GM23338 (cell line): ENCODE measurements around the gene CD84. TPM values are rescaled to one million over a fixed set of nuclear protein-coding genes. Genes with fewer than 3 reads are reported as not detected.

Source experiments
- ATAC-seq: fragments of 200-7000 bp; cut with Tn5 transposase; 3 replicates; pipeline ENCODE4 v1.9.1; 2020
- DNase-seq: peaks from one replicate; pipeline ENCODE4 v3.0.0-alpha.2; 2015; ENCODE audit warnings: low spot score
- H2AFZ ChIP-seq: fragments of 200-600 bp; sonication (generic); 2 replicates; pipeline ENCODE4 v1.8.0; 2016; ENCODE audit warnings: antibody characterized with exemption, mild to moderate bottlenecking, moderate library complexity
- H3F3A ChIP-seq: fragments of 200-600 bp; sonication (generic); replicated peaks from 2 replicates; pipeline ENCODE4 v1.8.0; 2017; ENCODE audit warnings: antibody characterized with exemption, mixed run types, low read depth
- H3K27ac ChIP-seq: fragments of 200-600 bp; sonication (generic); 2 replicates; pipeline ENCODE4 v1.6.1; 2016; ENCODE audit warnings: low read depth
- H3K27me3 ChIP-seq: fragments of 200-600 bp; sonication (generic); 2 replicates; pipeline ENCODE4 v1.8.0; 2016; ENCODE audit warnings: mild to moderate bottlenecking, mixed run types, moderate library complexity; ENCODE audit not compliant: insufficient read depth
- H3K36me3 ChIP-seq: fragments of 200-600 bp; sonication (generic); 2 replicates; pipeline ENCODE4 v1.8.0; 2016; ENCODE audit warnings: mild to moderate bottlenecking; ENCODE audit not compliant: insufficient read depth
- H3K4me1 ChIP-seq: fragments of 200-600 bp; sonication (generic); 2 replicates; pipeline ENCODE4 v1.8.0; 2016; ENCODE audit warnings: mild to moderate bottlenecking, moderate library complexity; ENCODE audit not compliant: insufficient read depth
- H3K4me2 ChIP-seq: fragments of 200-600 bp; sonication (generic); 2 replicates; pipeline ENCODE4 v1.7.1; 2017; ENCODE audit warnings: mixed run types
- H3K4me3 ChIP-seq: fragments of 200-600 bp; sonication (generic); 2 replicates; pipeline ENCODE4 v1.6.1; 2016; ENCODE audit warnings: mixed run types
- H3K79me2 ChIP-seq: fragments of 200-600 bp; sonication (generic); replicated peaks from 2 replicates; pipeline ENCODE4 v1.8.0; 2017; ENCODE audit warnings: mild to moderate bottlenecking; ENCODE audit not compliant: insufficient read depth
- H3K9me2 ChIP-seq: fragments of 200-600 bp; sonication (generic); 2 replicates; pipeline ENCODE4 v1.8.0; 2017; ENCODE audit not compliant: insufficient read depth
- H4K20me1 ChIP-seq: fragments of 200-600 bp; sonication (generic); replicated peaks from 2 replicates; pipeline ENCODE4 v1.8.0; 2017; ENCODE audit warnings: mild to moderate bottlenecking; ENCODE audit not compliant: insufficient read depth
- H3K27ac Mint-ChIP-seq: 2 replicates; pipeline ENCODE4 v1.8.0; 2020; ENCODE audit warnings: inconsistent platforms, mild to moderate bottlenecking, moderate library complexity, mixed read lengths
- H3K27me3 Mint-ChIP-seq: 3 replicates; pipeline ENCODE4 v1.8.0; 2022; ENCODE audit warnings: low read depth, mild to moderate bottlenecking, moderate library complexity, mixed read lengths, inconsistent platforms; ENCODE audit not compliant: insufficient read depth, poor library complexity
- H3K36me3 Mint-ChIP-seq: 3 replicates; pipeline ENCODE4 v1.8.0; 2021; ENCODE audit warnings: low read depth, mild to moderate bottlenecking, inconsistent platforms, moderate library complexity, mixed read lengths
- H3K4me1 Mint-ChIP-seq: 3 replicates; pipeline ENCODE4 v1.8.0; 2020; ENCODE audit warnings: mild to moderate bottlenecking, inconsistent platforms, mixed read lengths
- H3K4me3 Mint-ChIP-seq: 3 replicates; pipeline ENCODE4 v1.8.0; 2021; ENCODE audit warnings: moderate library complexity, mild to moderate bottlenecking, inconsistent platforms, mixed read lengths
- H3K9me3 Mint-ChIP-seq: 3 replicates; pipeline ENCODE4 v1.8.0; 2020; ENCODE audit warnings: moderate library complexity, mild to moderate bottlenecking, inconsistent platforms, mixed read lengths
- CREB1 ChIP-seq: fragments of 250-450 bp; sonication (Bioruptor Pico); IDR thresholded peaks from 2 replicates; pipeline ENCODE4 v1.5.0; 2020; ENCODE audit warnings: low read depth, mild to moderate bottlenecking, moderate library complexity
- EZH2 ChIP-seq: fragments of 200-600 bp; sonication (generic); IDR thresholded peaks from one replicate; pipeline ENCODE4 v1.8.0; 2017; ENCODE audit warnings: antibody characterized with exemption, mild to moderate bottlenecking, low read depth; ENCODE audit not compliant: unreplicated experiment
- EZH2phosphoT487 ChIP-seq: fragments of 200-600 bp; sonication (generic); IDR thresholded peaks from one replicate; pipeline ENCODE4 v1.8.1; 2018; ENCODE audit warnings: antibody characterized with exemption; ENCODE audit not compliant: unreplicated experiment
- JUNB ChIP-seq: IDR thresholded peaks from one replicate; pipeline ENCODE4 v1.6.1; 2016; ENCODE audit warnings: antibody characterized with exemption; ENCODE audit not compliant: unreplicated experiment
- NANOG ChIP-seq: IDR thresholded peaks from 2 replicates; pipeline ENCODE4 v1.6.1; 2016; ENCODE audit warnings: antibody characterized with exemption, borderline replicate concordance
- POLR2AphosphoS5 ChIP-seq: IDR thresholded peaks from 2 replicates; pipeline ENCODE4 v1.6.1; 2016; ENCODE audit warnings: antibody characterized with exemption, low read depth
- REST ChIP-seq: IDR thresholded peaks from one replicate; pipeline ENCODE4 v1.6.1; 2018; ENCODE audit warnings: antibody characterized with exemption; ENCODE audit not compliant: unreplicated experiment
- STAT1 ChIP-seq: IDR thresholded peaks from one replicate; pipeline ENCODE4 v1.6.1; 2016; ENCODE audit warnings: antibody characterized with exemption; ENCODE audit not compliant: unreplicated experiment
- ZNF114 ChIP-seq: fragments of 250-450 bp; sonication (Bioruptor Pico); IDR thresholded peaks from 2 replicates; pipeline ENCODE4 v1.5.0; 2020; ENCODE audit warnings: mild to moderate bottlenecking, moderate library complexity
- ZNF331 ChIP-seq: fragments of 250-450 bp; sonication (Bioruptor Pico); IDR thresholded peaks from 2 replicates; pipeline ENCODE4 v1.5.0; 2020; ENCODE audit warnings: low read depth, mild to moderate bottlenecking, moderate library complexity
- polyA plus RNA-seq: library from polyadenylated mRNA; unstranded; fragments of >200 nt; fragmentation: Nextera tagmentation; extraction: Ambion mirVana; gene quantifications from 2 replicates; pipeline ENCODE4 v1.2.1, GENCODE V29; 2016
- total RNA-seq: library from RNA; depleted of rRNA; stranded (reverse); fragments of >200 nt; shearing (Covaris generic); gene quantifications from 2 replicates; pipeline ENCODE4 v1.2.3, GENCODE V29; 2014
- TF ChIP-seq, protein P1 (sequence below): IDR thresholded peaks from 2 replicates; pipeline ENCODE4 v1.6.1; 2016; ENCODE audit warnings: antibody characterized with exemption
- TF ChIP-seq, protein P2 (sequence below), 2 experiments: fragments of 200-600 bp in 1 of 2; sonication (generic) in 1 of 2; conservative IDR thresholded peaks; 2 replicates each; pipeline versions ENCODE4 v1.5.1 to v1.6.1; 2016 to 2017; ENCODE audit warnings: antibody characterized with exemption in 2 of 2, low read depth in 2 of 2, mild to moderate bottlenecking in 2 of 2, moderate library complexity in 1 of 2
- TF ChIP-seq, protein P3 (sequence below): fragments of 250-450 bp; sonication (Bioruptor Pico); IDR thresholded peaks from 2 replicates; pipeline ENCODE4 v1.5.0; 2020; ENCODE audit warnings: mild to moderate bottlenecking, moderate library complexity

The CD84 gene
- total and polyA plus RNA-seq, 2 experiments from 2014 or later = not detected

GRCh38 chr1:160499631-160500030, 79.7 kb downstream of the CD84 start:
- no peak overlapping the region for H3K4me2 ChIP-seq
- H3K4me1 ChIP-seq = no peaks in the 10 kb centered on the region
- no peaks in the 10 kb centered on the region for H3F3A ChIP-seq
- no peak for ATAC-seq
- DNase-seq = no peak
- no peak overlapping the region for H3K27ac ChIP-seq
- Mint-ChIP-seq H3K9me3 (peaks cover 8% of the 10 kb centered on the region; the same call in 2 of the 3 replicates), H3K36me3 (no peaks in the 10 kb centered on the region), H3K4me3 (no peak overlapping the region), H3K27me3 (peaks cover 2% of the 10 kb centered on the region), H3K27ac (no peak overlapping the region), H3K4me1 (no peaks in the 10 kb centered on the region)
- no peaks in the 10 kb centered on the region for H3K79me2 ChIP-seq
- H3K4me3 ChIP-seq = no peak overlapping the region
- peaks cover 10% of the 10 kb centered on the region; the same call in 1 of the 2 replicates for H3K9me2 ChIP-seq
- H2AFZ ChIP-seq = no peak overlapping the region
- peaks cover 6% of the 10 kb centered on the region for H3K36me3 ChIP-seq
- H3K27me3 ChIP-seq = no peaks in the 10 kb centered on the region
- no peaks in the 10 kb centered on the region for H4K20me1 ChIP-seq
- TF ChIP-seq STAT1 (no peak), CREB1 (CRISPR knock-in tag) (no peak), ZNF114 (no peak), NANOG (no peak), POLR2AphosphoS5 (no peak), JUNB (no peak), REST (no peak), EZH2 (no peak), EZH2phosphoT487 (no peak), ZNF331 (CRISPR knock-in tag) (no peak)
- TF ChIP-seq, protein P1, sequence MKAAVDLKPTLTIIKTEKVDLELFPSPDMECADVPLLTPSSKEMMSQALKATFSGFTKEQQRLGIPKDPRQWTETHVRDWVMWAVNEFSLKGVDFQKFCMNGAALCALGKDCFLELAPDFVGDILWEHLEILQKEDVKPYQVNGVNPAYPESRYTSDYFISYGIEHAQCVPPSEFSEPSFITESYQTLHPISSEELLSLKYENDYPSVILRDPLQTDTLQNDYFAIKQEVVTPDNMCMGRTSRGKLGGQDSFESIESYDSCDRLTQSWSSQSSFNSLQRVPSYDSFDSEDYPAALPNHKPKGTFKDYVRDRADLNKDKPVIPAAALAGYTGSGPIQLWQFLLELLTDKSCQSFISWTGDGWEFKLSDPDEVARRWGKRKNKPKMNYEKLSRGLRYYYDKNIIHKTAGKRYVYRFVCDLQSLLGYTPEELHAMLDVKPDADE = no peak
- TF ChIP-seq, protein P2, sequence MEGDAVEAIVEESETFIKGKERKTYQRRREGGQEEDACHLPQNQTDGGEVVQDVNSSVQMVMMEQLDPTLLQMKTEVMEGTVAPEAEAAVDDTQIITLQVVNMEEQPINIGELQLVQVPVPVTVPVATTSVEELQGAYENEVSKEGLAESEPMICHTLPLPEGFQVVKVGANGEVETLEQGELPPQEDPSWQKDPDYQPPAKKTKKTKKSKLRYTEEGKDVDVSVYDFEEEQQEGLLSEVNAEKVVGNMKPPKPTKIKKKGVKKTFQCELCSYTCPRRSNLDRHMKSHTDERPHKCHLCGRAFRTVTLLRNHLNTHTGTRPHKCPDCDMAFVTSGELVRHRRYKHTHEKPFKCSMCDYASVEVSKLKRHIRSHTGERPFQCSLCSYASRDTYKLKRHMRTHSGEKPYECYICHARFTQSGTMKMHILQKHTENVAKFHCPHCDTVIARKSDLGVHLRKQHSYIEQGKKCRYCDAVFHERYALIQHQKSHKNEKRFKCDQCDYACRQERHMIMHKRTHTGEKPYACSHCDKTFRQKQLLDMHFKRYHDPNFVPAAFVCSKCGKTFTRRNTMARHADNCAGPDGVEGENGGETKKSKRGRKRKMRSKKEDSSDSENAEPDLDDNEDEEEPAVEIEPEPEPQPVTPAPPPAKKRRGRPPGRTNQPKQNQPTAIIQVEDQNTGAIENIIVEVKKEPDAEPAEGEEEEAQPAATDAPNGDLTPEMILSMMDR (conservative IDR thresholded peaks at IDR 0.05; ENCODE audit: low read depth in 2 of 2) = no peak
- TF ChIP-seq, protein P3, sequence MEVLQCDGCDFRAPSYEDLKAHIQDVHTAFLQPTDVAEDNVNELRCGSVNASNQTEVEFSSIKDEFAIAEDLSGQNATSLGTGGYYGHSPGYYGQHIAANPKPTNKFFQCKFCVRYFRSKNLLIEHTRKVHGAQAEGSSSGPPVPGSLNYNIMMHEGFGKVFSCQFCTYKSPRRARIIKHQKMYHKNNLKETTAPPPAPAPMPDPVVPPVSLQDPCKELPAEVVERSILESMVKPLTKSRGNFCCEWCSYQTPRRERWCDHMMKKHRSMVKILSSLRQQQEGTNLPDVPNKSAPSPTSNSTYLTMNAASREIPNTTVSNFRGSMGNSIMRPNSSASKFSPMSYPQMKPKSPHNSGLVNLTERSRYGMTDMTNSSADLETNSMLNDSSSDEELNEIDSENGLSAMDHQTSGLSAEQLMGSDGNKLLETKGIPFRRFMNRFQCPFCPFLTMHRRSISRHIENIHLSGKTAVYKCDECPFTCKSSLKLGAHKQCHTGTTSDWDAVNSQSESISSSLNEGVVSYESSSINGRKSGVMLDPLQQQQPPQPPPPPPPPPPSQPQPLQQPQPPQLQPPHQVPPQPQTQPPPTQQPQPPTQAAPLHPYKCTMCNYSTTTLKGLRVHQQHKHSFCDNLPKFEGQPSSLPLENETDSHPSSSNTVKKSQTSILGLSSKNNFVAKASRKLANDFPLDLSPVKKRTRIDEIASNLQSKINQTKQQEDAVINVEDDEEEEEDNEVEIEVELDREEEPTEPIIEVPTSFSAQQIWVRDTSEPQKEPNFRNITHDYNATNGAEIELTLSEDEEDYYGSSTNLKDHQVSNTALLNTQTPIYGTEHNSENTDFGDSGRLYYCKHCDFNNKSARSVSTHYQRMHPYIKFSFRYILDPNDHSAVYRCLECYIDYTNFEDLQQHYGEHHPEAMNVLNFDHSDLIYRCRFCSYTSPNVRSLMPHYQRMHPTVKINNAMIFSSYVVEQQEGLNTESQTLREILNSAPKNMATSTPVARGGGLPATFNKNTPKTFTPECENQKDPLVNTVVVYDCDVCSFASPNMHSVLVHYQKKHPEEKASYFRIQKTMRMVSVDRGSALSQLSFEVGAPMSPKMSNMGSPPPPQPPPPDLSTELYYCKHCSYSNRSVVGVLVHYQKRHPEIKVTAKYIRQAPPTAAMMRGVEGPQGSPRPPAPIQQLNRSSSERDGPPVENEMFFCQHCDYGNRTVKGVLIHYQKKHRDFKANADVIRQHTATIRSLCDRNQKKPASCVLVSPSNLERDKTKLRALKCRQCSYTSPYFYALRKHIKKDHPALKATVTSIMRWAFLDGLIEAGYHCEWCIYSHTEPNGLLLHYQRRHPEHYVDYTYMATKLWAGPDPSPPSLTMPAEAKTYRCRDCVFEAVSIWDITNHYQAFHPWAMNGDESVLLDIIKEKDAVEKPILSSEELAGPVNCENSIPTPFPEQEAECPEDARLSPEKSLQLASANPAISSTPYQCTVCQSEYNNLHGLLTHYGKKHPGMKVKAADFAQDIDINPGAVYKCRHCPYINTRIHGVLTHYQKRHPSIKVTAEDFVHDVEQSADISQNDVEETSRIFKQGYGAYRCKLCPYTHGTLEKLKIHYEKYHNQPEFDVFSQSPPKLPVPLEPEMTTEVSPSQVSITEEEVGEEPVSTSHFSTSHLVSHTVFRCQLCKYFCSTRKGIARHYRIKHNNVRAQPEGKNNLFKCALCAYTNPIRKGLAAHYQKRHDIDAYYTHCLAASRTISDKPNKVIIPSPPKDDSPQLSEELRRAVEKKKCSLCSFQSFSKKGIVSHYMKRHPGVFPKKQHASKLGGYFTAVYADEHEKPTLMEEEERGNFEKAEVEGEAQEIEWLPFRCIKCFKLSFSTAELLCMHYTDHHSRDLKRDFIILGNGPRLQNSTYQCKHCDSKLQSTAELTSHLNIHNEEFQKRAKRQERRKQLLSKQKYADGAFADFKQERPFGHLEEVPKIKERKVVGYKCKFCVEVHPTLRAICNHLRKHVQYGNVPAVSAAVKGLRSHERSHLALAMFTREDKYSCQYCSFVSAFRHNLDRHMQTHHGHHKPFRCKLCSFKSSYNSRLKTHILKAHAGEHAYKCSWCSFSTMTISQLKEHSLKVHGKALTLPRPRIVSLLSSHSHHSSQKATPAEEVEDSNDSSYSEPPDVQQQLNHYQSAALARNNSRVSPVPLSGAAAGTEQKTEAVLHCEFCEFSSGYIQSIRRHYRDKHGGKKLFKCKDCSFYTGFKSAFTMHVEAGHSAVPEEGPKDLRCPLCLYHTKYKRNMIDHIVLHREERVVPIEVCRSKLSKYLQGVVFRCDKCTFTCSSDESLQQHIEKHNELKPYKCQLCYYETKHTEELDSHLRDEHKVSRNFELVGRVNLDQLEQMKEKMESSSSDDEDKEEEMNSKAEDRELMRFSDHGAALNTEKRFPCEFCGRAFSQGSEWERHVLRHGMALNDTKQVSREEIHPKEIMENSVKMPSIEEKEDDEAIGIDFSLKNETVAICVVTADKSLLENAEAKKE = no peak
